ENCODE results near the gene ARHGEF16.

ARHGEF16 gene

GRCh38 chr1:3425486-3426215 lies 28.8 kb upstream of the ARHGEF16 start:
- Histone ChIP-seq H3K4me3 (ENCODE audit: low read depth, low read length) (no peak overlapping the region), H3K4me1 (no peaks in the 10 kb centered on the region), H3K27me3 (no peaks in the 10 kb centered on the region; the same call in 1 of the 2 replicates), H3K9me3 (no peaks in the 10 kb centered on the region), H3K36me3 (no peaks in the 10 kb centered on the region)
- no peak for DNase-seq
- TF ChIP-seq CTCF (IDR thresholded peaks at IDR 0.05; ENCODE audit: low read depth, low read length), result no peak

- no peaks in the 10 kb centered on the region for H3K27me3 ChIP-seq
- no peaks in the 10 kb centered on the region for H3K36me3 ChIP-seq
- H3K4me1 ChIP-seq, result no peaks in the 10 kb centered on the region
- no peak overlapping the region for H3K4me3 ChIP-seq (ENCODE audit: low read depth, low read length)
- TF ChIP-seq CTCF (IDR thresholded peaks at IDR 0.05; ENCODE audit: low read depth, low read length), result no peak
- no peaks in the 10 kb centered on the region for H3K9me3 ChIP-seq
- no peak for DNase-seq
Measured at GRCh38 chr1:3426956-3427535, 27.4 kb upstream of the ARHGEF16 start.

GRCh38 chr1:3427711-3428704 lies 26.5 kb upstream of the ARHGEF16 start:
- DNase-seq, result no peak
- Histone ChIP-seq H3K9me3 (no peaks in the 10 kb centered on the region), H3K4me3 (ENCODE audit: low read depth, low read length) (no peak overlapping the region), H3K36me3 (no peaks in the 10 kb centered on the region), H3K4me1 (no peaks in the 10 kb centered on the region), H3K27me3 (no peaks in the 10 kb centered on the region)
- no peak for TF ChIP-seq CTCF (IDR thresholded peaks at IDR 0.05; ENCODE audit: low read depth, low read length)

GRCh38 chr1:3428899-3429298 lies 25.6 kb upstream of the ARHGEF16 start:
- DNase-seq, result no peak
- no peak overlapping the region for H3K4me3 ChIP-seq (ENCODE audit: low read depth, low read length)
- no peaks in the 10 kb centered on the region for H3K9me3 ChIP-seq
- TF ChIP-seq CTCF (IDR thresholded peaks at IDR 0.05; ENCODE audit: low read depth, low read length), result no peak
- H3K27me3 ChIP-seq, result no peaks in the 10 kb centered on the region
- no peaks in the 10 kb centered on the region for H3K4me1 ChIP-seq
- no peaks in the 10 kb centered on the region for H3K36me3 ChIP-seq

- Histone ChIP-seq H3K9me3 (no peaks in the 10 kb centered on the region), H3K36me3 (no peaks in the 10 kb centered on the region), H3K27me3 (no peaks in the 10 kb centered on the region), H3K4me3 (ENCODE audit: low read depth, low read length) (no peak overlapping the region), H3K4me1 (no peaks in the 10 kb centered on the region)
- no peak for DNase-seq
- TF ChIP-seq CTCF (IDR thresholded peaks at IDR 0.05; ENCODE audit: low read depth, low read length), result no peak
Measured at GRCh38 chr1:3429320-3429719, 25.1 kb upstream of the ARHGEF16 start.
